Small intestine (tissue), 7 donors: Measurements from ENCODE around the gene MPHOSPH8. TPM values are rescaled to one million over a fixed set of nuclear protein-coding genes. Genes with fewer than 3 reads are reported as not detected.

ENCODE experiments used
- DNase-seq, 2 donors: peaks; one replicate each; pipeline versions ENCODE4 v3.0.0 to v3.0.0-alpha.2; 2013
- FAIRE-seq: peaks from 2 replicates; lab custom pipeline; 2012; peaks lifted over from hg19 to GRCh38; lab: Jason Lieb, UNC
- H3K27ac ChIP-seq, 3 donors: one replicate each; pipeline ENCODE4 v1.5.1; 2013; ENCODE audit warnings: low read length in 2 of 3, mild to moderate bottlenecking in 2 of 3, control low read depth in 1 of 3, inconsistent platforms in 1 of 3, low read depth in 1 of 3, moderate library complexity in 1 of 3
- H3K27me3 ChIP-seq, 3 donors: one replicate each; pipeline ENCODE4 v1.6.1; 2013; ENCODE audit warnings: low read length in 3 of 3, inconsistent platforms in 1 of 3; ENCODE audit not compliant: control insufficient read depth in 3 of 3, insufficient read depth in 3 of 3
- H3K36me3 ChIP-seq, 3 donors: one replicate each; pipeline ENCODE4 v1.6.1; 2013; ENCODE audit warnings: low read length in 3 of 3, inconsistent platforms in 1 of 3, low read depth in 1 of 3, mild to moderate bottlenecking in 1 of 3, moderate library complexity in 1 of 3; ENCODE audit not compliant: control insufficient read depth in 3 of 3, insufficient read depth in 2 of 3
- H3K4me1 ChIP-seq, 3 donors: one replicate each; pipeline ENCODE4 v1.6.1; 2013; ENCODE audit warnings: low read length in 2 of 3, inconsistent platforms in 1 of 3, low read depth in 1 of 3, mild to moderate bottlenecking in 1 of 3, moderate library complexity in 1 of 3; ENCODE audit not compliant: control insufficient read depth in 3 of 3, insufficient read depth in 2 of 3
- H3K4me3 ChIP-seq, 3 donors: one replicate each; pipeline ENCODE4 v1.5.1; 2013; ENCODE audit warnings: low read length in 3 of 3, control low read depth in 1 of 3, inconsistent platforms in 1 of 3, low read depth in 1 of 3, mild to moderate bottlenecking in 1 of 3, moderate library complexity in 1 of 3
- H3K9me3 ChIP-seq, 2 donors: one replicate each; pipeline ENCODE4 v1.6.1; 2013; ENCODE audit warnings: low read depth in 1 of 2, low read length in 1 of 2; ENCODE audit not compliant: control insufficient read depth in 2 of 2, insufficient read depth in 1 of 2
- WGBS, 3 donors: extraction: QIAGEN DNeasy Blood & Tissue Kit; methylation state at CpG; one replicate each; pipeline ENCODE4 v1.1.7; 2013; 5-methylcytosine and 5-hydroxymethylcytosine counted together
- polyA plus RNA-seq, 4 donors: library from polyadenylated mRNA; stranded (reverse) in 3 of 4; unstranded in 1 of 4; fragments of 200-250 nt in 3 of 4; fragments of 120-200 nt in 1 of 4; gene quantifications; one replicate each; pipeline versions ENCODE4 v1.2.1 to v1.2.3, GENCODE V29; 2013
- donor health status: healthy with polysubstance abuse.
- donor health status: control.
- donor health status: control.
- donor health status: Bipolar disorder and iron deficiency.
- donor health status: healthy.

The MPHOSPH8 gene
- polyA plus RNA-seq, 4 donors, result 21.2 to 54.7 (median 28.1) TPM

GRCh38 chr13:19592657-19593180, 40.7 kb upstream of the MPHOSPH8 start:
- no peak overlapping the region for H3K27ac ChIP-seq
- no peak for FAIRE-seq
- DNase-seq, result no peak

GRCh38 chr13:19596086-19596485, 37.4 kb upstream of the MPHOSPH8 start:
- Histone ChIP-seq H3K4me3 (no peak overlapping the region), H3K36me3 (no peaks in the 10 kb centered on the region), H3K4me1 (no peaks in the 10 kb centered on the region), H3K27ac (no peak overlapping the region), H3K9me3 (no peaks in the 10 kb centered on the region), H3K27me3 (peaks cover 0 to 2% (median 0%) of the 10 kb centered on the region in 3 donors)
- WGBS, 3 donors, result 93 to 100% (median 100%) methylated on average over 3 of the region's 3 CpGs
- DNase-seq (no peak), FAIRE-seq (no peak)

More at GRCh38 chr13:19592657-19593180, 40.7 kb upstream of the MPHOSPH8 start:
- Histone ChIP-seq H3K9me3 (no peaks in the 10 kb centered on the region), H3K36me3 (no peaks in the 10 kb centered on the region), H3K4me3 (no peak overlapping the region), H3K4me1 (no peaks in the 10 kb centered on the region), H3K27me3 (peaks cover 0 to 2% (median 0%) of the 10 kb centered on the region in 3 donors)
- 75 to 98% (median 95%) methylated on average over 1 of the region's 1 CpG for WGBS, 3 donors

- no peak for DNase-seq
- no peak overlapping the region for H3K4me3 ChIP-seq
- peaks cover 0 to 2% (median 0%) of the 10 kb centered on the region in 3 donors for H3K27me3 ChIP-seq
- no peaks in the 10 kb centered on the region for H3K9me3 ChIP-seq
- peaks cover 0 to 2% (median 0%) of the 10 kb centered on the region in 3 donors for H3K4me1 ChIP-seq
- FAIRE-seq, result no peak
- H3K36me3 ChIP-seq, result no peaks in the 10 kb centered on the region
- no peak overlapping the region for H3K27ac ChIP-seq
- 67 to 78% (median 75%) methylated on average over 6 of the region's 6 CpGs for WGBS, 3 donors
These were observed 36.5 kb upstream of the MPHOSPH8 start for GRCh38 chr13:19596960-19597361.

- H3K36me3 ChIP-seq, result no peaks in the 10 kb centered on the region
- H3K27me3 ChIP-seq, result peaks cover 0 to 4% (median 2%) of the 10 kb centered on the region in 3 donors
- peaks cover 0 to 2% (median 0%) of the 10 kb centered on the region in 3 donors for H3K4me1 ChIP-seq
- H3K9me3 ChIP-seq, result no peaks in the 10 kb centered on the region
- FAIRE-seq, result no peak
- H3K4me3 ChIP-seq, result no peak overlapping the region
- no peak overlapping the region for H3K27ac ChIP-seq
- WGBS, 3 donors, result 80 to 82% (median 81%) methylated on average over 5 of the region's 5 CpGs
- DNase-seq, result no peak
These were observed 35.9 kb upstream of the MPHOSPH8 start for GRCh38 chr13:19597523-19597922.

GRCh38 chr13:19601749-19602725, 31.4 kb upstream of the MPHOSPH8 start:
- DNase-seq, result peak; percentile 20 to 69
- WGBS, 3 donors, result 1 to 2% (median 1%) methylated on average over 58 to 108 of the region's 108 CpGs
- H3K9me3 ChIP-seq, result peaks cover 2 to 10% of the 10 kb centered on the region in 2 donors

GRCh38 chr13:19604306-19604705, 29.2 kb upstream of the MPHOSPH8 start:
- Histone ChIP-seq H3K27me3 (peaks cover 0 to 7% (median 4%) of the 10 kb centered on the region in 3 donors), H3K4me3 (no peak overlapping the region), H3K9me3 (peaks cover 2 to 10% of the 10 kb centered on the region in 2 donors), H3K27ac (no peak overlapping the region), H3K4me1 (peaks cover 0 to 2% (median 0%) of the 10 kb centered on the region in 3 donors), H3K36me3 (no peaks in the 10 kb centered on the region)
- FAIRE-seq, result no peak
- no peak for DNase-seq
- WGBS, 3 donors, result 65 to 83% (median 74%) methylated on average over 6 of the region's 6 CpGs

More at GRCh38 chr13:19601749-19602725, 31.4 kb upstream of the MPHOSPH8 start:
- peaks cover 0 to 2% (median 0%) of the 10 kb centered on the region in 3 donors for H3K4me1 ChIP-seq
- peak overlapping the region; percentile 24 to 74 (median 56) for H3K4me3 ChIP-seq
- FAIRE-seq, result no peak
- no peak overlapping the region for H3K27ac ChIP-seq
- no peaks in the 10 kb centered on the region for H3K36me3 ChIP-seq
- peaks cover 0 to 7% (median 4%) of the 10 kb centered on the region in 3 donors for H3K27me3 ChIP-seq

GRCh38 chr13:19605161-19605955, 28.1 kb upstream of the MPHOSPH8 start:
- no peak overlapping the region for H3K4me3 ChIP-seq
- no peak for FAIRE-seq
- no peak overlapping the region for H3K27ac ChIP-seq
- no peak for DNase-seq
- peaks cover 2 to 10% of the 10 kb centered on the region in 2 donors for H3K9me3 ChIP-seq
- peaks cover 0 to 2% (median 0%) of the 10 kb centered on the region in 3 donors for H3K4me1 ChIP-seq
- H3K36me3 ChIP-seq, result no peaks in the 10 kb centered on the region
- 89 to 91% (median 91%) methylated on average over 7 of the region's 7 CpGs for whole genome bisulfite sequencing, 3 donors
- peaks cover 0 to 7% (median 4%) of the 10 kb centered on the region in 3 donors for H3K27me3 ChIP-seq

GRCh38 chr13:19606152-19606551, 27.3 kb upstream of the MPHOSPH8 start:
- FAIRE-seq (no peak), DNase-seq (no peak)
- no peak overlapping the region for H3K27ac ChIP-seq
- no peaks in the 10 kb centered on the region for H3K36me3 ChIP-seq
- H3K4me1 ChIP-seq, result peaks cover 0 to 2% (median 0%) of the 10 kb centered on the region in 3 donors
- H3K4me3 ChIP-seq, result no peak overlapping the region
- H3K27me3 ChIP-seq, result peaks cover 0 to 7% (median 4%) of the 10 kb centered on the region in 3 donors
- H3K9me3 ChIP-seq, result peaks cover 2 to 10% of the 10 kb centered on the region in 2 donors
